ENCODE data around the gene THRB. TPM values are rescaled to one million over a fixed set of nuclear protein-coding genes. Genes with fewer than 3 reads are reported as not detected.

Gene THRB
- total and polyA plus RNA-seq, 4 donors: 4.0 to 10.5 (median 6.2) TPM

DNA sequence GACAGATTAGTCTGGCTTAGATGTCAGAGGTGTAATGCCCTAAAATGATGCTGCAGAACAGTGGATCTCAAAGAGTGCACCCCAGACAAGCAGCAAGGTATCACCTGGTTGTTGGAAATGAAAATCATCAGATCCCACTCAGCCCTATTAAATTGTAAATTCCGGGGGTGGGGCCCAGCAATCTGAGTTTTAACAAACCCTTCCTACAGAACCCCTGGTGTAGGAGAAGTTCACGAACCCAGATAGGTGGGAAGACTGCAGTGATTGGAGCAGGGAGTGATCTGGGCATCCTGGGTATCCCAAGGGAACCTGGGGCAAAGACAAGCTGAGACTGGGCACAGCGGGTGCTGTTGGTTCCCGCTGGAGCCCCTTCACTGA lies 24.3 kb upstream of the THRB start:
- Histone ChIP-seq H3K27ac (ENCODE audit: low read depth, low read length) (no peak overlapping the region), H3K9me3 (ENCODE audit: control insufficient read depth, insufficient read depth, low read length) (no peaks in the 10 kb centered on the region), H3K27me3 (ENCODE audit: control insufficient read depth, insufficient read depth, low read length) (peaks cover 29% of the 10 kb centered on the region), H3K4me3 (ENCODE audit: low read depth, low read length) (no peak overlapping the region), H3K4me1 (ENCODE audit: control insufficient read depth, insufficient read depth, low read length) (peaks cover 12% of the 10 kb centered on the region), H3K36me3 (ENCODE audit: control insufficient read depth, insufficient read depth, low read length) (no peaks in the 10 kb centered on the region)
- no peak for DNase-seq (ENCODE audit: low read depth in 4 of 6, low spot score in 6 of 6)
- WGBS (ENCODE audit: insufficient coverage): no CpG with 5 or more reads among the region's 4 CpGs

DNA sequence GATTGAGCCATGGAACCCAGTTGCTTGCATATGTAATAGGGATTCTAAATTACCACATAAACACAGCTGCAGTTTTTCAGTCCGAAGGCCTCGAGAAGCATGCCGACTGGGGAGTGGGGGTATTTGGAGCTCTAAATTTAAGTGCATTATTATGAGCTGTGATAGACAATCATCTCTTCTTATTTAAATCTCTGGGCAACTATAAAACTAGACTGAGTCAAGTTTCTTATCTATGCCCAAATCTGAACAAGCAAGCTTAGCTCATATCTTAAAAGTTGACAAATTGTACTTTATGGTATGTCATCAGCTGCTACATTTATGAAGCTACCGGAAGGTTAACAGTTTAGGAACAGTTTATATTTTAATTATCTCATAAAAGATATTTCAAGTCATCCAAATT lies 19.5 kb upstream of the THRB start:
- Histone ChIP-seq H3K9me3 (ENCODE audit: control insufficient read depth, insufficient read depth, low read length) (no peaks in the 10 kb centered on the region), H3K4me3 (ENCODE audit: low read depth, low read length) (no peak overlapping the region)
- no CpG with 5 or more reads among the region's 4 CpGs for WGBS (ENCODE audit: insufficient coverage)

DNA sequence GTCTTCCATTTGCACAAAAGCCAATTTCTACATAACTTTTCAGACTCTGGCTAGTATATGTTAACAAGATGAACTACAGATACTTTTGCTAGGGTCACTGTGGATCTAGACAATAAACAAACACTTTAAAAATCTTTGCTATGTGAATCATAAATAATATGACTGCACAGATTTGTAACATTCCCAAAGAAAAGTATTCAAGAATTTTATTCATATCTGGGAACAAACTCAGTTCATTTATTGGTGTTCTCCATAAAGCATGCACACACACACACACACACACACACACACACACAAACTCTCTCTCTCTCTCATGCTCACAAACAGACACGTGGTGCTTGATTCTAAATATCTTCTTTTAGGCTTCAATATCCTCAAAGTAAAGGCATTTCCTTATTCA lies 18.8 kb upstream of the THRB start:
- H3K36me3 ChIP-seq (ENCODE audit: control insufficient read depth, insufficient read depth, low read length): no peaks in the 10 kb centered on the region
- H3K4me3 ChIP-seq (ENCODE audit: low read depth, low read length): no peak overlapping the region
- no peak overlapping the region for H3K27ac ChIP-seq (ENCODE audit: low read depth, low read length)
- WGBS (ENCODE audit: insufficient coverage): no CpG with 5 or more reads among the region's 1 CpG
- no peak for DNase-seq (ENCODE audit: low read depth in 4 of 6, low spot score in 6 of 6)
- no peaks in the 10 kb centered on the region for H3K4me1 ChIP-seq (ENCODE audit: control insufficient read depth, insufficient read depth, low read length)
- H3K27me3 ChIP-seq (ENCODE audit: control insufficient read depth, insufficient read depth, low read length): peaks cover under 1% of the 10 kb centered on the region
- no peaks in the 10 kb centered on the region for H3K9me3 ChIP-seq (ENCODE audit: control insufficient read depth, insufficient read depth, low read length)

More for the DNA sequence above, 19.5 kb upstream of the THRB start:
- peaks cover 2% of the 10 kb centered on the region for H3K27me3 ChIP-seq (ENCODE audit: control insufficient read depth, insufficient read depth, low read length)
- H3K27ac ChIP-seq (ENCODE audit: low read depth, low read length): no peak overlapping the region
- DNase-seq (ENCODE audit: low read depth in 4 of 6, low spot score in 6 of 6): peak in 1 of 6 donors; percentile 46
- H3K4me1 ChIP-seq (ENCODE audit: control insufficient read depth, insufficient read depth, low read length): no peaks in the 10 kb centered on the region
- no peaks in the 10 kb centered on the region for H3K36me3 ChIP-seq (ENCODE audit: control insufficient read depth, insufficient read depth, low read length)

DNA sequence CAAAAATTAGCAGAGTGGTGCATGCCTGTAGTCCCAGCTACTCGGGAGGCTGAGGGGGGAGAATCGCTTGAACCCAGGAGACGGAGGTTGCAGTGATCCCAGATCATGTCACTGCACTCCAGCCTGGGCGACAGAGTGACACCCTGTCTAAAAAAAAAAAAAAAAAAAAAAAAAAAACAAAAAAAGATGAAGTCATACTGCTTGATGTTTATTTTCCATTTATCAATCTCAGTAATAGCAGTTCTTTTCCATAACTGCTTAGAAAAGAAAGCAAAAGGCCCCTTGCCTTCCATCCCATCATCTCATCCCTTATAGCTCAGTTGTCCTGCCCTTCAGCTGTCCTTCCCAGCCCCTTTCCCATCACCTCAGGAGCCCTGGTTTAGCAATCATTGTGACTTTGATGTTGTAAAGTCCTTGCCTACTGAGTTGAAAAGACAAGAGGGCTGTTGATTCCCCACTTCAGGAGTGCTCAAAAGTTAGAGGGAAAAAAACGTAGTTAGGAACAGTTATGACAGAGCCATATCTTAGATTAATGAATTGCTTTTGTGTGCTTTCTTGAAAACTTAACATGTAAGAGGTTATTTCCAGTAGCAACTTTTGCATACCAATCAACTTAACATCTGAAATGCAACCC lies 18.0 kb upstream of the THRB start:
- Histone ChIP-seq H3K4me1 (ENCODE audit: control insufficient read depth, insufficient read depth, low read length) (no peaks in the 10 kb centered on the region), H3K4me3 (ENCODE audit: low read depth, low read length) (no peak overlapping the region), H3K9me3 (ENCODE audit: control insufficient read depth, insufficient read depth, low read length) (no peaks in the 10 kb centered on the region), H3K36me3 (ENCODE audit: control insufficient read depth, insufficient read depth, low read length) (no peaks in the 10 kb centered on the region), H3K27ac (ENCODE audit: low read depth, low read length) (no peak overlapping the region), H3K27me3 (ENCODE audit: control insufficient read depth, insufficient read depth, low read length) (no peaks in the 10 kb centered on the region)
- DNase-seq (ENCODE audit: low read depth in 4 of 6, low spot score in 6 of 6): no peak
- WGBS (ENCODE audit: insufficient coverage): 93% methylated on average over 3 of the region's 5 CpGs

DNA sequence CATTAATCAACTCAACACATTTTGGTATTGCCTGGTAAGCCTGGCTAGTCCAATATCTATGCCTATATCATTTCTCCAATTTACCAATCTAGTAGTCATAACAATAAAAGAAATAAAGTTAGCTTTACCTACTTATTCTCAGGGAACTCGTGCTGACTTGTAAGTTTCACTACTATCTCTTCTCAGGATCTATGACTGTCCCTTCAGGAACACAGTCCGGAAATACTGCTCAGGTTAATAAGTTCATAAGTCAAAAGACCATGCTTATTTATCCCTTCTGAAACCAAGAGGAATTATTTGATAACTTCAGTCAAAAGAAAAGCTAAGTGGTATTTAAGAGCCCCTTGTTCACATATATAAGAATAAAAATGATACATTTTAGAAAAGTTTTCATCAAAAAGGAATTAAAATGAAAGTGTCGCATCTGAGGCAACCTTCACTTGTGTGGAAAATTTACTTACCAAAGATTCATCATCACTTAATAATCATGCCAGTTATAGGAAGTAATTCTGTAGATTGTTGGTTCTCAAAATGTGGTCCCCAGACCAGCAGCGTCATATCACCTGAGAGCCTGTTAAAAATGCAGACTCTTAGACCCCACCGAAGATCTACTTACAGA lies 15.5 kb upstream of the THRB start:
- no peaks in the 10 kb centered on the region for H3K27me3 ChIP-seq (ENCODE audit: control insufficient read depth, insufficient read depth, low read length)
- no peak overlapping the region for H3K27ac ChIP-seq (ENCODE audit: low read depth, low read length)
- no peaks in the 10 kb centered on the region for H3K36me3 ChIP-seq (ENCODE audit: control insufficient read depth, insufficient read depth, low read length)
- WGBS (ENCODE audit: insufficient coverage): 100% methylated on average over 2 of the region's 5 CpGs
- H3K4me3 ChIP-seq (ENCODE audit: low read depth, low read length): no peak overlapping the region
- H3K9me3 ChIP-seq (ENCODE audit: control insufficient read depth, insufficient read depth, low read length): no peaks in the 10 kb centered on the region
- no peak for DNase-seq (ENCODE audit: low read depth in 4 of 6, low spot score in 6 of 6)
- no peaks in the 10 kb centered on the region for H3K4me1 ChIP-seq (ENCODE audit: control insufficient read depth, insufficient read depth, low read length)

DNA sequence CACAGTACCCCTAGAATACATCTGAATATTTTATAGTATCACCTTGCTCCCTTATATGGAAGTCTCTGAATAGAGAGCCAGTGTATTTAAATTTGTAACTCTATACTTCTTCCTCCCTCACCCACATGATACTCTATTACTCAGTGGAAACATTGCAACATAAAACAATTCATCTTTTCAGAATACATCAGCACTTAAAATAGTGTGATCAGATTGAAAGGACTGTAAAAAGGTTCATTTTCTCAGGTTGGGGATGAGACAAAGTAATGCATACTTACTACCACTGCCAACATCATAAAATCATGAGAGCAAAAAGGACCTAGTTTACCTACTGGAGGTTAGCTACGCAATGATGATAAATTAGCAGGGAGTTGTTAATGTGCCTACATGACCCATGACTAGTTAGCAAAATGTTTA lies 13.8 kb upstream of the THRB start:
- Histone ChIP-seq H3K4me3 (ENCODE audit: low read depth, low read length) (no peak overlapping the region), H3K9me3 (ENCODE audit: control insufficient read depth, insufficient read depth, low read length) (no peaks in the 10 kb centered on the region), H3K27ac (ENCODE audit: low read depth, low read length) (no peak overlapping the region), H3K36me3 (ENCODE audit: control insufficient read depth, insufficient read depth, low read length) (no peaks in the 10 kb centered on the region), H3K27me3 (ENCODE audit: control insufficient read depth, insufficient read depth, low read length) (no peaks in the 10 kb centered on the region), H3K4me1 (ENCODE audit: control insufficient read depth, insufficient read depth, low read length) (no peaks in the 10 kb centered on the region)
- DNase-seq (ENCODE audit: low read depth in 4 of 6, low spot score in 6 of 6): no peak
- no CpG with 5 or more reads among the region's 1 CpG for WGBS (ENCODE audit: insufficient coverage)

DNA sequence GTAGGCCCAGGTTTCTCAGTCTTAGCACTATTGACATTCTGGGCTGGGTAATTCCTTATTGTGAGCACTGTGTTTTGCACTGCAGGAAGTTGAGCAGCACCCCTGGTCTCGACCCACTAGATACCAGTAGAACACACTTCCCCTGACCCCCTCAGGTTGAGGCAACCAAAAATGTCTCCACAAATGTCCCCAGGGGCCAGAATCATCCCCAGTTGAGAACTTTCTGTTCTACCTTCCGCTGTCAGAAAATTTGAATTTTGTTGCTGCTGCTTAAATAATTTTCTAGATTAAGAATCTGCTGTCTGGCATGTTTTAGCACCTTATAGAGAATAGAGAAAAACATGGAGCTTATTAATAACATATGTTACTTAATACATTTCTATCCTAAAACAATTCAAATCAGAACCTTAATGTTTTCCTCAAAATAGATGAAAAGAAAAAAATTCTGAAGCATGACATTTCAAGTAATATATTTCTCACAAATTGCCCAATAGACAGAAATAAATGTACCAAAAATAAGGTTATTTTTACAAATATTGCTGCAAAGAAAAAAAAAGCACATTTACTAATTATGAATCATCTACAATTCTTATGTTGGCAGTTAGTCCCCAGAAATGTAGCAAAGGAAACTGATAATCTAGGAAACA lies 13.2 kb upstream of the THRB start:
- Histone ChIP-seq H3K4me3 (ENCODE audit: low read depth, low read length) (no peak overlapping the region), H3K4me1 (ENCODE audit: control insufficient read depth, insufficient read depth, low read length) (no peaks in the 10 kb centered on the region), H3K36me3 (ENCODE audit: control insufficient read depth, insufficient read depth, low read length) (no peaks in the 10 kb centered on the region), H3K9me3 (ENCODE audit: control insufficient read depth, insufficient read depth, low read length) (no peaks in the 10 kb centered on the region), H3K27me3 (ENCODE audit: control insufficient read depth, insufficient read depth, low read length) (no peaks in the 10 kb centered on the region), H3K27ac (ENCODE audit: low read depth, low read length) (no peak overlapping the region)
- no peak for DNase-seq (ENCODE audit: low read depth in 4 of 6, low spot score in 6 of 6)
- WGBS (ENCODE audit: insufficient coverage): 60% methylated on average over 1 of the region's 2 CpGs

DNA sequence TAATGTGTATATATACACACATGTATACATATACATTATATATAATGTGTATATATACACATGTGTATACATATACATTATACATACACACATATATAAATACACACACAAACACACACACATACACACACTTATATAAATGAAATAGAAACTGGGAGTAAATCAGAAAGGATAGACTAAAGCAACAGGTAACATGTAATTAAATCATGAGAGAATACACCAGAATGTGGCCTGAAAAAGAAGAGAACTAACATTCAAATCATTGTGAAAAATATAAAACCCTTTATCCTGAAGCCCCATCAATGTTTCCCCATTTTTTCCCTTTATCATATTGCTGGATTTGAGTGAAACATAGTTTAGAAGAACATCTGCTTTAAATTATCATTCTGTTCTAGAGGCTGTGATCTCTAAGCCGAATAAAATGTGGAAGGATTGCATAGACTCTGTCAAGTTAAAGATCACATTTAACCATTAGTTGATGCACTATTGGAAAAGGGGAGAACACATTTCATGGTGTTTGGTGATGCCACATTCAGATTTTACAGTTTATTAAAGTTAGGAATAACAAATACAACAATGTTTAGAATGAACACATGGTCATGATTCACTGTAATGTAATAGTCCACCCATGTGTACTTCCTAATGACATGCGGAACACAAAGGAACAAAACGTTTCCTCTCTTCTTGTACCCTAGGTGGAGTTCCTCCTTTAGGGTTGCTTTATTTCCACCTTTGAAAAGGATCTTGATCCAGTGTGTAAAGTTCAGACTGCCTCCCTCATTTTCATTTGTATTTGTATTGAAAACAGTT lies 12.5 kb upstream of the THRB start:
- Histone ChIP-seq H3K4me3 (ENCODE audit: low read depth, low read length) (no peak overlapping the region), H3K27me3 (ENCODE audit: control insufficient read depth, insufficient read depth, low read length) (no peaks in the 10 kb centered on the region), H3K9me3 (ENCODE audit: control insufficient read depth, insufficient read depth, low read length) (no peaks in the 10 kb centered on the region), H3K4me1 (ENCODE audit: control insufficient read depth, insufficient read depth, low read length) (no peaks in the 10 kb centered on the region), H3K36me3 (ENCODE audit: control insufficient read depth, insufficient read depth, low read length) (no peaks in the 10 kb centered on the region), H3K27ac (ENCODE audit: low read depth, low read length) (no peak overlapping the region)
- WGBS (ENCODE audit: insufficient coverage): no CpG with 5 or more reads among the region's 3 CpGs
- no peak for DNase-seq (ENCODE audit: low read depth in 4 of 6, low spot score in 6 of 6)

DNA sequence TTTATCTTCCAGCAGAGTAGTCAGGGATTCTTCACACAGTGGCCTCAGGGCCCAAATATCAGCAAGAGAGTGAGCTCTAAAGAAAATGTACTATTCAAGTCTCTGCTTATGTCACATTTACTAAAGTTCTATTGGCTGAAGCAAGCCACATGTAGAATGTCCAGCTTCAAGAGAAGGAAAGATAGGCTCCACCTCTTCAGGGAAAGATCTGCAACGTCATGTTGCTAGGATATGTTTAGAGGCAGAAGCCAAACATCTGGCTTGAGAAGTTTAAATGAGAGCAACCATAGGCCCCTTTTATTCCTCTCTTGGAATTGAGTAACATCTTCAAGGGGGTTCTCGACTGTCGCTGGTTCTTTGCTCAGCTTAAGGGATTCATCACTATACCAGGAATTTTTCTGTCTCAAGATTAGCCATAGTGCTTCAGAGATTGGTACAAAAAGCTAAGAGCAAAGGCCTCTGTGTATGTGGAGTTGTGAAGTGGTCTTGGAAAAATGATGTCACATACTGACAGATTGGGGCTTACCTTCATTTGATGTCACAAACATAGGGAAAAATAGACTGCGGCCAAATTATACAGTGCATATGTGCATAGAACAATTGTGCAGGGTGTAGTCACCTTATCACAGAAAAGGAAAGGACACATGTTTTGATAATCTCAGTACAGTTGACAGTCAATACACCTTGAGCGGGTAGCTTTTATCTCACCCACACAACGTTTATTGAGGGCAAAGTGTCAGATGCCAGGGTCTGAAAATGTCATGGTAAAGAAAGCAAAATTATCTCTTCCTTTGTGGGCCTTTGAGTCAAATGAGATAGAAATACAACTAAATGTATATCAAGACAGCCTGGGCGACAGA lies 11.3 kb upstream of the THRB start:
- no peaks in the 10 kb centered on the region for H3K36me3 ChIP-seq (ENCODE audit: control insufficient read depth, insufficient read depth, low read length)
- no CpG with 5 or more reads among the region's 7 CpGs for WGBS (ENCODE audit: insufficient coverage)
- H3K4me1 ChIP-seq (ENCODE audit: control insufficient read depth, insufficient read depth, low read length): no peaks in the 10 kb centered on the region
- no peak for DNase-seq (ENCODE audit: low read depth in 4 of 6, low spot score in 6 of 6)
- H3K4me3 ChIP-seq (ENCODE audit: low read depth, low read length): no peak overlapping the region
- H3K27ac ChIP-seq (ENCODE audit: low read depth, low read length): no peak overlapping the region
- H3K27me3 ChIP-seq (ENCODE audit: control insufficient read depth, insufficient read depth, low read length): no peaks in the 10 kb centered on the region
- H3K9me3 ChIP-seq (ENCODE audit: control insufficient read depth, insufficient read depth, low read length): no peaks in the 10 kb centered on the region

Data from spinal cord (tissue), 10 donors.